Measurements from ENCODE around the gene CRYBG1.

Gene CRYBG1

DNA sequence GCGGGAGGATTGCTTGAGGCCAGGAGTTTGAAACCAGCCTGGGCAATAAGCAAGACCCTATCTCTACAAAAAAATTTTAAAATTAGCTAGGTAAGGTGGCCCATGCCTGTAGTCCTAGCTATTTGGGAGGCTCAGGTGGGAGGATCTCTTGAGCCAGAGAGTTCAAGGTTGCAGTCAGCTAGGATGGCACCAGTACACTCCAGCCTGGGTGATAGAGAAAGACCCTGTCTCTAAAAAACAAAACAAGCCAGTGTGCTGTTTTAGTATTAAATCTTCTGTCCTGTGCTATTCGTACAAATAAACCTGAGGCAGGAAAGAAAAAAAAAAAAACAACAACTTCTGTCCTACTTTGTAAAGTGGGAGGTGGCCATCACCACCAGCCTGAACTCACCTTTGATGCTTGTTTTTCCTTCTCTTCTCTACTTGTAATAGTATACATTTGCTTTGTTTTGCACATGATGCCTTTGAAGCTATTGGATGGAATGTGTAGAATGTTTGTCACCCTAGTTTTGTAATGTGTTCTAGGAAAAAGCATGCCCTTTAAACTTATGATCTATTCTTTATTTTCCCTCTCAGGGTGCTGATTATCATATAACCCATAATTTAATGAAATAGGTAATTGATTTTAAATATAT is 102.5 kb downstream of the CRYBG1 start:
- no peak for DNase-seq

DNA sequence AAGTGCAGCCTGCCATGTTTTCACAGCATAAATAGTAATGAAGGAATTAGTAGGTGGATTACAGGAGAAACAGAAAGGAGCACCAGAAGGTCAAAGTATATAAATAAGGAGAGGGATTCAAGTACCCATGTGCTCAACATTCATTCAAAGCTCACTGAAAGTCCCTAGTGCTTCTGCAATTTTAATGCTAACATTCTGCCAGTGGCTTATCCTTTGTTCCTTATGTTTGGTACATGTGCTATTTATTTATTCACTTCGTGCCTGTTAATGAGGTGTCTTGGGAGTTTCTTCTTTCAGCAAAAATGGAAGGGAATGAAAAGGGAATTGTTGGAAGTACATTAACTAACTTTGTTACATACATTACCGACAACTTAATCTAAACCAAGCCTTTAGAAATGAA is 105.7 kb downstream of the CRYBG1 start:
- DNase-seq: no peak

DNA sequence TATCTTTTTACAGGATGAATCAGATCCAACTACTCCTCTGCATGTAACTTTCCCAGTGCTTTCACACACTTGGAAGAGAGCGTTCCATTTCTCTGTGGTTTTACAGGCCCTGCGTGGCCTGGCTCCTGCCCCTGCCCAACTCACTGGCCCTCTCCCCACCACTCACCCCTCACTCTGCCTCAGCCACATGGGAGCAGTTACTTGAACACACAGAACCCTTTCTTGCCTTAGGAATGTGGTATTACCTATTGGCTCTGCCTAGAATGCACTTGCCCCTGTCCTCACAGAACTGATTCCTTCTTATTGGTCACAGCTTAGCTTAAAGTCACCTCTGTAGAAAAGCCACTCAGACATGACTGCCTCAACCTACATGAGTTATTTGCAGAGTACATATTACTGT is 108.4 kb downstream of the CRYBG1 start:
- DNase-seq: no peak

DNA sequence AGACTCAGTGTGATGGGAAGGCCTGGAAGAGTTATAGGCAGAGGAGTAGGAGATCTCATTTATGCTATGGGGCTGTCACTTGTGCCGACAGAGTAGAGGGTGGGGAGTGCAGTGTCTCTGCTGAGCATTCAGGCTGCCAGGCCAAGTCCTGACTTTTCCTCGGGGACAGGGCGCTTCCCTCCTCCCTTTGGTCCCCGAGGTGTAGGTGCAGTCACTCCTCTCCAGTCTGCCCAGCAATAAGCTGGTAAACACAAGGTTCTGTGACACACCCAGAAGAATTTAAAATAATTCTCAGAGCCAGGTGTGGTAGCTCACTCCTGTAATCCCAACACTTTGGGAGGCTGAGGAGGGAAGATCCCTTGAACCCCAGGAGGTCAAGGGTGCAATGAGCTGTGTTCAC is 109.4 kb downstream of the CRYBG1 start:
- no peak for DNase-seq

DNA sequence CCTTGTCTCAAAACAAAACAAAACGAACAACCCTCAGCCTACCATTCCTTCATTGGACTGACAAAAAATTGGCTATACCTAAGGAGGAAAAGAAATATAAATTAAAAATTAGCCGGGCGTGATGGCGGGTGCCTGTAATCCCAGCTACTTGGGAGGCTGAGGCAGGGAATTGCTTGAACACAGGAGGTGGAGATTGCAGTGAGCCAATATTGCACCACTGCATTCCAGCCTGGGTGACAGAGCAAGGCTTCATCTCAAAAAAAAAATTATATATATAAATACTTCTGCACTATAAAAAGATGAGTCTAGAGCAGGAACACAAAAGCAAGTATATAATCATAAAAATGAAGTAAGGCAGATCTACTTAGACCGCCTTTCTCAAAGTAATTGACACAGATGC is 109.8 kb downstream of the CRYBG1 start:
- DNase-seq: no peak

DNA sequence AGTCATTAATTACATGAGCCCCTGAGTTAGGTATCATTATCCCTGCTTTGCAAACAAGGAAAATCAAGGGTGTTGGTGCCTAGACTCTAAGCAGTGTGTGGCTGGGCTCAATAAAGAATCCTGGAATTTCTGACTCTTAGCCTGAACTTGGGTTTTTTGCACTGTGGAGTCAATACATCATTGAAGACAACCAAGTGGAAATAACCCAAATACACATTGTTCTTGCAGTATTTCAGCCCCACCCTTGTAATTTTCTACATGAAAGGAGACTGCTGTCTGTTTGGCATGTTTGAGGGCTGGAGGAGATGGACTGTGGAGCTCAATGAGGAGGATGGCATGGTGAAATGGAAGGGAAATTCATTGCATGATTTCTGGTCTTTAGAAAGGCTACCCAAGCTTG is 110.3 kb downstream of the CRYBG1 start:
- no peak for DNase-seq

DNA sequence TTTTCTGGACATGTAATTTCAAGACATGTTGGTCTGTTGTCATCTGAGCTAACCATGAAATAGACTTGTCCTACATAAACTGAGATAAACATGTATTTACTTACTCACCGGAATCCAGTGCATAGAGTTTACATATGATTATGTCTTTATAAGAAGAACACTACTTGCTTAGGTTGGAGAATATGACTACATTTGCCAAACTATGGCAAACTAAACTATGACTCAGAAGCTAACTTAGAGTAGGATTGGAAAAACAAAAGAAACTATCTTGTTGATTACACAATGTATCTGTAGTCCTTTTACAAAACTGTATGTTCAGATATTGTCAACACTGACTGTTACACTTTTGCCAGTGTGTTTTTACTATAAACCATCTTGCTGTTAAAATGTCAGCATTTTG is 113.3 kb downstream of the CRYBG1 start:
- DNase-seq: no peak

DNA sequence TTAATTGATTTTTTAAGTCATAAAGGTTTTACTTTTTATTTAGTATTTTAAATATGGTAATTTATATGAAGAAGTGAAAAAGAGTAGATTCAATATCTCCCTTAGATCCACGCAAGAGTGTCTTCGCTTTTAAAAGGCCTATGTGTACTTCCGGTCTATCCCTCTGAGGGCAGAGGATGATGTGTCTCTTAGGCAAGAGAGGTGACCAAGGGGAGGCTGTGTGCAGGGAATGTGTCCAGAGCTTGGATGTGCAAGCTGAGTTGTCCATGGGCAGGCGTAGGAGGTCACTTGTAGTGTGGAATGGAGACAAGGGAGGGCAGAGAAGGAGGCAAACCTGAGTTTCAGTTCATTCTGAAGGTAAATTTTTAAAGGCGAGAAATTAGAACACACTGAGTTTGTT is 113.9 kb downstream of the CRYBG1 start:
- DNase-seq: no peak

DNA sequence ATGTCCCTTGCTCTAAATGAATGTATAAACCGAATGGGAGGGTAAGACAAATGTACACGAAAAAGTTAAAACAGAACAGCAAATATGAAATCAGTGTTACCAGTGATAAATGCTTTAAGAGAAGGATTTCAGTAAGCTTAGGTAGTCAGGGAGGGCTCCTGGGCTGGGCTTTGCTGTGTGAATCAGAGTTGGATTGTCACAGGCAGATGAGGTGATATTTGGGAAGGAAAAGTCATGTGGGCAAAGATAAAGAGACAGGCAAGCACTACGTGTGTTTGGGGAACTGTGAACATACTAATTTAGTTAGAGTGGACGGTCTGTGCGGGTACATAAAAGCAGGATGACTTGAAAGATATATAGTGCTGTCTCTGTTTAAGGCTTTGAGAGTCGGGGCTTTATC is 114.8 kb downstream of the CRYBG1 start:
- no peak for DNase-seq

DNA sequence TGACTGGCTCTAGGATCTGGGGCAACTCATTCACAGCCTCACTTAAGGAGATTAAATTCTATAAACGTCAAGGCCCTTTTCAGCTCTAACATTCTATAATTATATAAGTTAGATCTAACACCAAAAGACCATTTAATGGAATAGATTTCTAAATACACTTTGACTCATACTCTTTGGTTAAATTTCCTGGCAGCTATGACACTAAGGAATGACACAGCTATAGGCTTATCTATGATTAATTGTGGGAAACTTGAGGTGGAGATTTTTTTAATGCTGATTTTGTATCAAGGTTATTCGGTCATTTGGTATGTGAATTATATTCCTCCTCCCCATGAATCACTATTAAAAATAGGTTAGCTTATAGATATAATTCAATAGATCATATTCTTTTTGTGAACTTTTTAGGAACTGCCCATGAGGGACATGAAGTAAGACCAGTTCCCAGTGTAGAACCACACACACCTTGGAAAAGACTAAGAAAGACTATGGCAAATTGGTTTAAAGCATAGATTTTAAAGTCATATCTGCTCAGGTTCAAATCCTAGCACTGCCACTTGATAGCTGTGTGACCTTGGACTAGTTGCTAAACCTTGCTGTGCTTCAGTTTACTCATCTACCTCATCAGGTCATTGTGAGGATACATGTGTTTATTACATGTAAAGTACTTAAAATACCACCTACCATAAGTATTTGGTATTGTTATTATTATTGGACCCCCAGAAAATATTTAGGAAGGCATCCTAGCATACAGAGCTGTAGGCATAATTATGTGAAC is 116.0 kb downstream of the CRYBG1 start:
- DNase-seq: no peak

DNA sequence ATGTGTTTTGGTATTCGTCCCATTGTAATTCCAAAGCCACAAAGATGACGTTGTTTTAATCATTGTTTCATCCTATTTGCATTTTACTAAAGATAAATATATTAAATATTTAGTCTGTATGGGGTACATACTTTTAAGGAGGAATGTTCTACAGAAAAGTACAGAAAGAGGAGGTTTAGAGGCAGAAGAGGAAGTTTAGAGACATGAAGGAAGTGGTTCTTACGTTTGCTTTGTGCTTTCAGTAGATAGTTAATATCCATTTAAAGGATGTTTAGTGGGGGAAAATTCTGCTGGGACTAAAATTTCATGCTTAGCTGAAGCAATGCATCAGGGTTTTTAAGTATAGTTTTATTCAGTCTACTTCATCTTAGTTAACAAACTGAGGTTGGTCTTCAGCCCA is 116.6 kb downstream of the CRYBG1 start:
- DNase-seq: no peak

DNA sequence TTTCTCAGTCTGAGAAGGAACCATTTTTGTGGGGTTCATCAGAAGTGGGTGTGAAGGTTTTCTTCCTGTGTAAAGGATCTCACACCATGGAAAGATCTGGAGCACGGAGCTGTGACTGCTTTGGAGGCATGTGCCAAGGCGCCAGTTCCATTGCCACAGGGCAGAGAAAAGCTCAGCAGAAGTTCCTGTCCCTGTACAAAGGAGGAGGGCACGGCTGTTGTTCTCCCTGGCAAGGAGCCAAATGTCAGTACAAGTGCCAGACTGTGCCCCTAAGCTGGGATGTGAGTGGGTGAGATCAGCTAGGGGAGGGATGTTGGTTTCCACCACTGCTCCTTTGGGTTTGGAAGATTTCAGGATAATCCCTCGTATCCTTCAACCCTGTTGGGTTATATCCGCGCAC is 117.3 kb downstream of the CRYBG1 start:
- no peak for DNase-seq

DNA sequence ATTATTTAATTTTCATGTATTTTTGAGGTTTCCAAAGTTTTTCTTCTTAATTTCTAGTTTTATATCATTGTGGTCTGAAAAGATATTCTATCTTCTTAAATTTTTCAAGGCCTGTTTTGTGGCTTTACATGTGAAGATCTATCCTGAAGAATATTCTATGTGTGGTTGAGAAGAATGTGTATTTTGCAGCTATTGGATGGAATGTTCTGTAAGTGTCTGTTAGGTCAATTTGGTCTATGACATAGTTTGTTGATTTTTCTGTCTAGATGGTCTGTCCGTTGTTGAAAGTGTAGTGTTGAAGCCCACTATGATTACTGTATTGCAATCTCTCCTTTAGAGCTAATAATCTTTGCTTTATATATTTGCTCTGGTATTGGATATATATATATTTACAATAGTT is 125.7 kb downstream of the CRYBG1 start:
- no peak for DNase-seq

DNA sequence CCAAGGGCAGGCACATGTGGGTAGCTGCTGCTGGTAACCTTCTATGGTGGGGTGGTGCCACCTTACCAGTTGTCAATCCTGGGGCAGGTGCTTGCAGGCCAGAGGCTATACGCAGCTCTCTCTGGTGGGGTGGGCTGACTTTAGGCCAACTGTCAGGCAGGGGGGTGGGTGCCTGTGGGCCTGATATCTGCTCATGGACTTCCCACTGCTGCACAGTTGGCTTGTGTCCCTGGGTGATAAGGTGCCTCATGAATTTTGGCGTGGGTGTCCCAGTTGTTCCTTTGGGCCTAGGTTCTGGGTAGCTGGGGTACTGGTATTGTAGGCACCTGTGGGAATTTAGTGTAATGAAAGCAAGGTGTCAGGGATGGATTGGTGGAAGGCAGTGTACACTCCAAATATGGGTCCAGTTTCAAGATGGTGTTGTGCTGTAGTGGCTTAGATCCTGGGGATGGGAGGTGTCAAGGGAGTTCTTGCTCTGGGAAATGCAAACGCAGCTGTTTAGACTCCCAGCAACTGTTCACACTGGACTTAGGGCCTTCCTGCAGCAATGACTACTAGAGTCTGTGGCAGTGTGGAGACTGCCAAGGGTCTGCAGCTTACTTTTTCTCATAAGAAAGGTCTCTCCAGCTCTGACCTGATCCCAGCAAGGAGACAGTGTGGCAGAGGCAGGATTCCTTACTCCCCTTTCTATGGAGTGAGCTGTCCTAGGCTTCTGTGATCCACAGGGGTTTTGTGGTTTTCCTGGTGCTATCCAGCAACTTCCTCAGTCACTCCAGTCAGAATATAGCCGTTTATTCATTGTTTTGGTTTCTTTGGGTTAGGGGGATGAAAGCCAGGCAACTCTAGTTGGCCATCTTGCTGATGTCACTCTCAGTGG is 128.2 kb downstream of the CRYBG1 start:
- DNase-seq: no peak

DNA sequence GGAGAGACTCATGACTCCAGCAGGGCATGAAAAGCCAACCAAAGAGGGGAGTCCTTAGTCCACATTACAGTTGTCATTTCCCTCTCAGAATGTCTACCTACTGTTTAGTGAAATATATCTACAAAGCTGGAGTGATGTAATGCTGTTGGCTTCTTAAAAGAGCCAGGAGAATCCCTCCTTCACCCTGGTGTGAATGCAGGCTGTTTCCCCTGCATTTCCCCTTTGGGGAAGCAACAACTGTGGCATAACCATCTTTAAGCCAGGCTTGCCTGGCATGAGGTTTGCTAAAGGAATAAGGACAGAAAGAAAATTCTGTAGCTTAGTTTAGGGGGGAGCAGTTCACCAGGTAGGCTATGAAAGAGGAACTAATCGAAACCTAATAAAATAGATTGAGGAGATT is 129.5 kb downstream of the CRYBG1 start:
- no peak for DNase-seq

DNA sequence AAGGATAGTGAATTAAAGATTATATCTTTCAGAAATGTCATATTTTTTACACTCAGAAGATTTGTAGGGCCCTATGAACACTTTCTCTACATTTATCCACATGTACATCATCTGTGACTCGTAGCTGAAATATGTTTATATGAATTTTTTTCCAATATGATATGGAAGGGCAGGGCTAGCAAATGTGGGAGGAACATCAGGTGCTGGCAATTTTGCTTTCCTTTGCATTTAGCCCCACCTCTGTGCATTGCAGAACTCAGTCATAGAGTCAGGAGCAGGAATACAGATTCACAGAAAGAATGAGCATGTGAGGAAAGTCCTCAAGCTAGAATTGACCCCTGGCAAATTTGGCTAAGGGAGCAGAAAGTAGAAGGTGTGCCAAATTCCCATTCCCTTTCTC is 129.9 kb downstream of the CRYBG1 start:
- no peak for DNase-seq

DNA sequence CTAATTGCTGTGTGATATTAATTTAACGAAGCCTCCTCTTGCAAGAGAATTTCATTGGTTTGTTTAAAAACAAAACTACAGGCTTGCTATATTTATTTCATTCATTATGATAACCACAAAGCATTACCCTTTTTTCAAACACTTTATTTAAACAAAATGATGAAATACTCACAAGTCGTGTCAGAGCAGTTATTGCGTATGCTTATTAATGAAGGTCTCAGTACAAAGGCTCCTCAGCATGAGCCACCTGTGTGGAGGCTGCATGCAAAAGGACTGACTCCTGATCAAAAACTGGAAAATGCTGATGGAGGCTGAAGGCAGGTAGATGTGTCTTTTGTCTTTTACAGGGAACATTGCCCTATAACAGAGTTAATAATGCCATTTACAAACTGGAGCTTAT is 130.5 kb downstream of the CRYBG1 start:
- DNase-seq: no peak

DNA sequence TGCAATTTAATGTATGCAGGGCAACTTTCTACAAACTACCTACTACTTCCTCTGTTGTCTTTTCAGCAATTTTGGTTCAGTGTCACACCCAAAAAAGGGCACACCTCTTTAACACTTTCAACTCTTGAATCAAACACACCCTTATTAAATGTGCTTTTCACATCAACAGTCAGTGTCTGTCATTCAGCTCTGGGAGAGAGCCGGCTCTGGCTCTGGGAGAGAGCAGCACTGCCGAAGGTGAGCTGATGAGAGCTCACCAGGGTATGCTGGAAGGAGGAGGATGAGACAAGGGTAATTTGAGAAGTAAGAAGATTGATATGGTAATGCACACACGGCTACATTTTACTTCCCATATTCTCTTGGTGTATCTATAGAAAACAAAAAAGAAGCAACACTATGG is 134.5 kb downstream of the CRYBG1 start:
- no peak for DNase-seq

DNA sequence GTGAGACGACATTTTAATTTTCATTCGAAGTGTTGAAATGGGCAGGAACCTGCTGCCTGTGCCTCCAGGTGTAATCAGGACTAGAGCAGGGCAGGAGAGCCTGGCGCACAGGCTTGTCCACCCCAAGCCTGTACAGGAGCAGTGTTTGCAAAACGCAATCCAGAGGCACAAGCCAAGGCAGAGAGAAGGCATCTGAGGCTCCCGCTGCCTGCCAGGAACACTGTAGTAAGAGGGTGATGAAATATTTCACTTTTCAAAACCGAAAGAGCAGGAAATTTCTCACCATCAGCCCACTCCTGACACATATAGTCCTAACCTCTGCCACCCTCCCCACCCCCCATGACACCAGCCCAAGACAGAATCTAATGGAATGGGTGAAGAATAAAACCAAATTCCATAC is 136.3 kb downstream of the CRYBG1 start:
- DNase-seq: no peak

DNA sequence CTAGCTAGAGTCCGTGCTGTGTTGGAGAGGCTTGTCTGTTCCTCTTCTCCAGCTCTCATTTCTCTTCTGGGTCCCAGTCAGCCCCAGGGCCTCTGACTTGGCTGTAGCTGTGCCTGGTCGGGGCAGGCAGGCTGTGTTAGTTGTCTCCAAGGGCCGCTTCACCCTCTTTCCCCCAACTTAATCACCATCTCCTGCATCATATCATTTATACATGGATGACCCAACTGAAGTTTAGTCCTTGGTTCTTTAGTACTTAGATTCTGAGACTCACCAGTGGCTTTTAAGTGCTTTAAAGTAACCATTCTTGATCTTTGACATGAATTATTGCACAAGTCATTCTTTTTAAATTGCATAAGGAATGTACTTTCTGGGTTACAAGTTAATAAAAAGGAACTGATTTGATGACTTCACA is 141.4 kb downstream of the CRYBG1 start:
- no peak for DNase-seq

DNA sequence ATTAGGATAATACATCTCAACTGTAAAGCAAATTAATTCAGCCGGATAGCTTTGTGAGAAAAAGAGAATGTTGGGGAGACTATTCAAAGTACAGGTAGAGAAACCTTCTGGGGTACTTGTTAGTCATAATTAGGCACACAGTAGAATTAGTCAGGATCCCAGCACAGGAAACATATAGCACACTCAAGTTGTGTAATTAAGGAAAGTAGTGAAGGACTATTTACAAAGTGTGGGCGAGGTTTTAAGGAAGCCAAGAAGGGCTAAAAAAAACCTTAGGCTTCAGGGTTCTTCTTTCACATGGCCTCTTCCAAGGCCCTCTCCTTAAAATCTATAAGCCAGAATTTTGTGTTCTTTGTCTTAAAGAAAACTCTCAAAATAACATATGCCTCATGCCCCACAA is 142.0 kb downstream of the CRYBG1 start:
- no peak for DNase-seq

DNA sequence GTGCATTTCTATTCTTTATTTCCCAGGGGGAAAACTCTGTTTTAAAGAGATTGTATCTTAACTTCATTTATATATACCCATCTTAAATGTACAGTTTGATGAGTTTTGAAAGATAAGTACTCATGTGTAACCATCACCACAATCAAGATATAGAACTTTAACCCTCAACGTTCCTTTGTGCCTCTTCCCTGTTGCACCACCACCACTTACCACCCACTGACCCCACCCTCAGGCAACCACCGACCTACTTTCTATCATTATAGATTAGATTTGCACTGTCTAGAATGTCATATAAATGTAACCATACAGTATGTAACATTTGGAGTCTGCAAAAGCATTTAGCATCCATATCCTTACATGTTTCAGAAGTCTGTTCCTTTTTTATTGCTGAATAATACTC is 147.8 kb downstream of the CRYBG1 start:
- no peak for DNase-seq

DNA sequence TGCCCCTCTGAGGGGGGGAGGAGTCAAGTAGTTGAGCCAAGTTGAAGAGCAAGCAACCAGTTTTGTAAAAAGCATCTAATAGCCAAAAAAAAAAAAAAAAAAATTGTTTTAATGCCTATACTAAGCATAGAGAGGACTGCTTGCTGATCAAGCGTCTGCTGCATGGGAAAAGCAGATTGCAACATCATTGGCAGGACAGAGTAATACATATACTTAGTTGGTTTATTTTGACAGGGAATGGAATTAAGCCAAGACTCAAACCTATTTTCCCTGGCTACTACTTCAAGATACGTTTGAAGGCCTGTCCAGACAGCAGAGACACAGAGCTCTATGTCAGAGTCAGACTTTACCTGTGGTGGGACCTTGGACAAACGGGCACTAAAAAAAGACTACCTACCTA is 148.3 kb downstream of the CRYBG1 start:
- DNase-seq: no peak
